Body of pancreas (tissue), 4 donors: ENCODE results near the gene BLID.

Source experiments
- CTCF ChIP-seq, 7 experiments: fragments of 450-650 bp in 4 of 7; fragments of 200-600 bp in 3 of 7; sonication (generic) in 3 of 7; IDR thresholded peaks; one replicate each; pipeline ENCODE4 v1.5.1; 2016 to 2019; ENCODE audit warnings: antibody characterized with exemption in 7 of 7
- POLR2A ChIP-seq, 3 donors: fragments of 450-650 bp; IDR thresholded peaks; one replicate each; pipeline ENCODE4 v1.6.1; 2016; ENCODE audit warnings: antibody characterized with exemption in 3 of 3, mild to moderate bottlenecking in 2 of 3

GRCh38 chr11:122126024-122126688 lies 10.1 kb upstream of the BLID start:
- no peak for TF ChIP-seq CTCF (IDR thresholded peaks at IDR 0.05)
- TF ChIP-seq POLR2A (IDR thresholded peaks at IDR 0.05) = no peak
